D341Med (cell line): ENCODE results near the gene DHRS1.
A peak's percentile ranks its signal among the peaks of the same experiment; 100 is the strongest.
"Not testable (repeated sequence)": the region's sequence is repeated elsewhere in the genome, so short reads cannot be mapped to it uniquely, and the experiment has no call there.

Experiments
- DNase-seq: peaks from one replicate; pipeline ENCODE4 v3.0.0; 2012; ENCODE audit warnings: low spot score

The DHRS1 gene

DNA sequence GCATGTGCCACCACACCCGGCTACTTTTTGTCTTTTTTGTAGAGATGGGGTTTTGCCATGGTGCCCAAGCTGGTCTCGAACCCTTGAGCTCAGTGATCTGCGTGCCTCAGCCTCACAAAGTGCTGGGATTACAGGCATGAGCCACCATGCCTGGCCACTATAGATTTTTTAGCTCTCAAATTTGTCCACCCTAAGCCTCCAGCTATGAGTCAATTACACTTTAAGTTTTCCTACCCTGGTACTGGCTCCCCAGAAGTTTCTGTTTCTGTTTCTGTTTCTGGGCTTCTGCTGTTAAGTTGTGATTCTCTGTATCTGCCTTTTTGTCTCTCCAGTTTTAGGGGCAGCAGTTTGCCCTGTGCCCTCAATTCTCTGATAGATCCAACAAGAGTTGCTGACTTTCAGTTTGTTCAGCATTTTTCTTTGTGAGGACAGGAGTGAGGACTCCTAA is 52.8 kb downstream of the DHRS1 start:
- no peak for DNase-seq

DNA sequence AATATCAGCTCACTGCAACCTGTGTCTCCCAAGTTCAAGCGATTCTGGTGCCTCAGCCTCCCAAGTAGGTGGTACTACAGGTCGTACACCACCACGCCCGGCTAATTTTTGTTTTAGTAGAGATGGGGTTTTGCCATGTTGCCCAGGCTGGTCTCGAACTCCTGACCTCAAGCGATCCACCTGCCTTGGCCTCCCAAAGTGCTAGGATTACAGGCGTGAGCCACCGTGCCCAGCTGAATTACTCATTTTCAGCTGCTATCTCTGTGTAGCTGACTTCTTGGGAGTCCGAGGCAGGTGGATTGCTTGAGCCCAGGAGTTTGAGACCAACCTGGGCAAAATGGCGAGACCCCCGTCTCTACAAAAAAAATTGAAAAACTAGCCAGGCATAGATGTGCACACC is 54.2 kb downstream of the DHRS1 start:
- not testable (repeated sequence) for DNase-seq

DNA sequence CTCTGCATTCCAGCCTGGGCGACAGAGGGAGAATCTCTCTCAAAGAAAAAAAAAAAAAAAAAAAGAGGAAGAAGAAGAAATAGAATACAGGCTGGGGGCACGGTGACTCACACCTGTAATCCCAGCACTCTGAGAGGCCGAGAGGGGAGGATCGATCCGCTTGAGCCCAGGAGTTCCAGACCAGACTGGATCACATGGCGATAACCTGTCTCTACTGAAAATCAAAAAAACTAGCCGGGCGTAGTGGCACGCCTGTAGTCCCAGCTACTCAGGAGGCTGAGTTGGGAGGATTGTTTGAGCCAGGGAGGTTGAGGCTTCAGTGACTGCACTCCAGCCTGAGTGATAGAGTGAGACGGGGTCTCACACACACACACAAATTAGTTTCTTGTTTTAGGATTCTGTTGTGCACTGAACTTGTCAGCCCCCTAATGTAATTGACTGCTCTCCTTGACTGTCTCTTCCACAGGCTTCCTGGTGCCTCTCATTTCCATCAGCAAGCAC is 56.2 kb downstream of the DHRS1 start:
- peak; percentile 37 for DNase-seq

DNA sequence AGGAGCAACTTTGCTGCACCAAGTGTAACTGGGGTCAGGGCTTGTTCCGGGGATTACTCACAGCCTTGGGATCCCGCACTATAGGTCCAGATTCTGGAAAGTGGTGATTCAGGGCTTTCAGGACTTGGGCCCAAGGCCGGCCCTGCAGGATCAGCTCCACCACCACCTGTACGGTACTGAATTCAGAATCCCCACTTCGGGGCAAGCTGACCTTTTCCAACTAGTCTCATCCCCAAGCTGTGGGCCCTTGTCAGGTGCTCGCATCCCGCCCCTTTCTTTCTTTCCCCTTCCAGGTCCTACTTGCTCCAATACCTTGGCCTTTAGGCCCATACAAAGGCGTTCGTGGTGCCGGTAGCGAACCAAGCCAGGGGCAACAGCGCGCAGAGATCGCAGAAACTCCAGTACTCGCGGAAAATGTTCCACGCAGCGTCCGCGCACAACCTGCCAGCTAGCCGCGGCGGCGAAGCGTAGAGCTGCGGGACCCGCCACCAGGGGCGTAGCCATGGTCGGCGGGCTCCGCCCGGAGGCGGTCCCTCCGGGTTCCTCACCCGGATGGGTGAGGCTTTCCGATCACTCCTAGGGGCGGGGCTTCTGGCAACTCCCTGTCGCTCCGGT is 57.6 kb downstream of the DHRS1 start:
- DNase-seq = peak; percentile 96
